ENCODE measurements around the gene SMARCB1. TPM values are rescaled to one million over a fixed set of nuclear protein-coding genes. Genes with fewer than 3 reads are reported as not detected.

The SMARCB1 gene
- total and polyA plus RNA-seq, 4 donors: 24.2 to 53.5 (median 40.0) TPM

- no peaks in the 10 kb centered on the region for H3K9me3 ChIP-seq (ENCODE audit: control insufficient read depth, low read length)
- DNase-seq (peak in 1 of 2 donors; percentile 10), ATAC-seq (ENCODE audit: low FRiP score) (no peak)
- peaks cover 4 to 21% of the 10 kb centered on the region in 2 donors for H3K36me3 ChIP-seq (ENCODE audit: control insufficient read depth in 1 of 2, insufficient read depth in 2 of 2, low read length in 1 of 2)
- no peaks in the 10 kb centered on the region for H3K27me3 ChIP-seq (ENCODE audit: control insufficient read depth in 1 of 2, insufficient read depth in 2 of 2, low read length in 1 of 2)
- H3K4me3 ChIP-seq (ENCODE audit: low read length in 2 of 2): no peak overlapping the region
- H3K4me1 ChIP-seq (ENCODE audit: control insufficient read depth in 1 of 2, insufficient read depth in 2 of 2, low read length in 2 of 2): no peaks in the 10 kb centered on the region
- intact Hi-C loops (cut with DNase I): no loop called here
- WGBS, 2 donors: 84 to 92% methylated on average over 8 of the region's 8 CpGs
- no peak overlapping the region for H3K27ac ChIP-seq (ENCODE audit: low read depth in 1 of 2, low read length in 2 of 2)
Measured at GRCh38 chr22:23801886-23802377, 15.2 kb downstream of the SMARCB1 start.

GRCh38 chr22:23803001-23803819 lies 16.4 kb downstream of the SMARCB1 start:
- H3K4me3 ChIP-seq (ENCODE audit: low read length in 2 of 2): no peak overlapping the region
- no peaks in the 10 kb centered on the region for H3K9me3 ChIP-seq (ENCODE audit: control insufficient read depth, low read length)
- H3K36me3 ChIP-seq (ENCODE audit: control insufficient read depth in 1 of 2, insufficient read depth in 2 of 2, low read length in 1 of 2): peaks cover 4 to 23% of the 10 kb centered on the region in 2 donors
- intact Hi-C loops (cut with DNase I): no loop called here
- no peaks in the 10 kb centered on the region for H3K27me3 ChIP-seq (ENCODE audit: control insufficient read depth in 1 of 2, insufficient read depth in 2 of 2, low read length in 1 of 2)
- ATAC-seq (ENCODE audit: low FRiP score): no peak
- H3K27ac ChIP-seq (ENCODE audit: low read depth in 1 of 2, low read length in 2 of 2): no peak overlapping the region
- peak in 1 of 2 donors; percentile 17 for DNase-seq
- WGBS, 2 donors: 77 to 80% methylated on average over 21 of the region's 21 CpGs
- H3K4me1 ChIP-seq (ENCODE audit: control insufficient read depth in 1 of 2, insufficient read depth in 2 of 2, low read length in 2 of 2): no peaks in the 10 kb centered on the region

GRCh38 chr22:23804781-23805291 lies 18.1 kb downstream of the SMARCB1 start:
- intact Hi-C loops (cut with DNase I): no loop called here
- Histone ChIP-seq H3K27me3 (ENCODE audit: control insufficient read depth in 1 of 2, insufficient read depth in 2 of 2, low read length in 1 of 2) (no peaks in the 10 kb centered on the region), H3K4me3 (ENCODE audit: low read length in 2 of 2) (no peak overlapping the region), H3K27ac (ENCODE audit: low read depth in 1 of 2, low read length in 2 of 2) (no peak overlapping the region), H3K4me1 (ENCODE audit: control insufficient read depth in 1 of 2, insufficient read depth in 2 of 2, low read length in 2 of 2) (no peaks in the 10 kb centered on the region), H3K36me3 (ENCODE audit: control insufficient read depth in 1 of 2, insufficient read depth in 2 of 2, low read length in 1 of 2) (peaks cover 4 to 23% of the 10 kb centered on the region in 2 donors), H3K9me3 (ENCODE audit: control insufficient read depth, low read length) (no peaks in the 10 kb centered on the region)
- DNase-seq (peak; percentile 35 to 61), ATAC-seq (ENCODE audit: low FRiP score) (no peak)
- 77 to 83% methylated on average over 12 of the region's 12 CpGs for WGBS, 2 donors

- intact Hi-C loops (cut with DNase I): no loop called here
- H3K27me3 ChIP-seq (ENCODE audit: control insufficient read depth in 1 of 2, insufficient read depth in 2 of 2, low read length in 1 of 2): no peaks in the 10 kb centered on the region
Measured at GRCh38 chr22:23806837-23807236, 20.1 kb downstream of the SMARCB1 start.

DNA sequence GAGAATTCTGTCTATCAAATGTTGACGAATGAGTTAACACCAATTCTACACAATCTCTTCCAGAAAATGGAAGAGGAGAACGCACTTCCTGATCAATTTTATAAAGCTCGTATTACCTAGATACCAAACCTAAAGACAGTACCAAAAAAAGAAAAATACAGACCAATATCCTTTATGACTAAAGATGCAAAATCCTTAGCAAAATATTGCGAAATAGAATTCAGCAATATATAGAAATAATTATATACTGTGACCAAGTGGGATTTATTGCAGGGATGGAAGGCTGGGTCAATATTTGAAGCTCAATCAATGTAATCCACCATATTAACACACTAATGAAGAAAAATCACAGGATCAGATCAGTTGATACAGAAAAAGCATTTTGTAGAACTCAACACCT lies 25.6 kb downstream of the SMARCB1 start:
- Histone ChIP-seq H3K4me3 (ENCODE audit: low read length in 2 of 2) (no peak overlapping the region), H3K27me3 (ENCODE audit: control insufficient read depth in 1 of 2, insufficient read depth in 2 of 2, low read length in 1 of 2) (no peaks in the 10 kb centered on the region), H3K27ac (ENCODE audit: low read depth in 1 of 2, low read length in 2 of 2) (no peak overlapping the region), H3K4me1 (ENCODE audit: control insufficient read depth in 1 of 2, insufficient read depth in 2 of 2, low read length in 2 of 2) (no peaks in the 10 kb centered on the region), H3K9me3 (ENCODE audit: control insufficient read depth, low read length) (no peaks in the 10 kb centered on the region), H3K36me3 (ENCODE audit: control insufficient read depth in 1 of 2, insufficient read depth in 2 of 2, low read length in 1 of 2) (peaks cover 0 to 3% of the 10 kb centered on the region in 2 donors)
- 94 to 95% methylated on average over 4 of the region's 4 CpGs for WGBS, 2 donors
- intact Hi-C loops (cut with DNase I): no loop called here
- ATAC-seq (ENCODE audit: low FRiP score) (no peak), DNase-seq (no peak)

More at GRCh38 chr22:23806837-23807236, 20.1 kb downstream of the SMARCB1 start:
- no peaks in the 10 kb centered on the region for H3K4me1 ChIP-seq (ENCODE audit: control insufficient read depth in 1 of 2, insufficient read depth in 2 of 2, low read length in 2 of 2)
- no peaks in the 10 kb centered on the region for H3K9me3 ChIP-seq (ENCODE audit: control insufficient read depth, low read length)
- 86 to 92% methylated on average over 1 of the region's 1 CpG for WGBS, 2 donors
- H3K27ac ChIP-seq (ENCODE audit: low read depth in 1 of 2, low read length in 2 of 2): no peak overlapping the region
- no peak for DNase-seq
- no peak overlapping the region for H3K4me3 ChIP-seq (ENCODE audit: low read length in 2 of 2)
- peaks cover 4 to 16% of the 10 kb centered on the region in 2 donors for H3K36me3 ChIP-seq (ENCODE audit: control insufficient read depth in 1 of 2, insufficient read depth in 2 of 2, low read length in 1 of 2)
- ATAC-seq (ENCODE audit: low FRiP score): no peak

DNA sequence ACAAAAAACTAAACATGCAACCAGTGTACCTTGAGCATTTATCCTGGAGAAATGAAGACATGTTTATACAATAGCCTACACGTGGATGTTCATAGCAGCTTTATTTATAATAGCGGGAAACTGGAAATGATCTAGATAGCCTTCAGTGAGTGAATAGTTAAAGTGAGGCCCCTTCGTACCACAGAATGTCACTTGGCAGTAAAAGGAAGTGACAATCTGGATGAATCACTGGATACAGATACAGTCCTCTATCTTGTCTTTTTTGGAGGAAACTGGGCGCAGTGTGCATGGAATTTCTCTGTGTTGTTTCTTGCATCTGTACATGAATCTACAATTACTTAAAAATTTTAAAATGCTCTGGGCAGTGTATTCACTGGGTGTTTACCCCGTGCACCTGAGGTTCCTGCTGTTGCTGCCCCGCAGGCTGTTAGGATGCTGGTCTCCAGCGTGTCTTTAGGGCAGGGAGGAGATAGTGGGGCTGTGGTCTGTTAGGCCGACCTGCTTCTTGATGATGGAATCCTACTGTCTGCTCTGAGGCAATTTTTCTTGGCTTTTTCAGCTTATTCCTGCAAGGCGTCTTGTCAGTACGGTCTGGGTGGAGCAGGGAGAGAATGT lies 28.9 kb downstream of the SMARCB1 start:
- Histone ChIP-seq H3K4me1 (ENCODE audit: control insufficient read depth in 1 of 2, insufficient read depth in 2 of 2, low read length in 2 of 2) (no peaks in the 10 kb centered on the region), H3K27me3 (ENCODE audit: control insufficient read depth in 1 of 2, insufficient read depth in 2 of 2, low read length in 1 of 2) (no peaks in the 10 kb centered on the region), H3K4me3 (ENCODE audit: low read length in 2 of 2) (no peak overlapping the region), H3K27ac (ENCODE audit: low read depth in 1 of 2, low read length in 2 of 2) (no peak overlapping the region), H3K36me3 (ENCODE audit: control insufficient read depth in 1 of 2, insufficient read depth in 2 of 2, low read length in 1 of 2) (peaks cover 0 to 3% of the 10 kb centered on the region in 2 donors), H3K9me3 (ENCODE audit: control insufficient read depth, low read length) (no peaks in the 10 kb centered on the region)
- intact Hi-C loops (cut with DNase I): no loop called here
- peak in 1 of 2 donors; percentile 16 for DNase-seq
- ATAC-seq (ENCODE audit: low FRiP score): no peak
- WGBS, 2 donors: 75 to 78% methylated on average over 10 of the region's 10 CpGs

GRCh38 chr22:23816156-23816976 lies 29.6 kb downstream of the SMARCB1 start:
- WGBS, 2 donors: 82 to 86% methylated on average over 18 of the region's 18 CpGs
- H3K36me3 ChIP-seq (ENCODE audit: control insufficient read depth in 1 of 2, insufficient read depth in 2 of 2, low read length in 1 of 2): peaks cover 0 to 3% of the 10 kb centered on the region in 2 donors
- H3K27ac ChIP-seq (ENCODE audit: low read depth in 1 of 2, low read length in 2 of 2): no peak overlapping the region
- DNase-seq (peak in 1 of 2 donors; percentile 23), ATAC-seq (ENCODE audit: low FRiP score) (no peak)
- intact Hi-C loops (cut with DNase I): no loop called here
- H3K9me3 ChIP-seq (ENCODE audit: control insufficient read depth, low read length): no peaks in the 10 kb centered on the region
- no peaks in the 10 kb centered on the region for H3K27me3 ChIP-seq (ENCODE audit: control insufficient read depth in 1 of 2, insufficient read depth in 2 of 2, low read length in 1 of 2)
- H3K4me3 ChIP-seq (ENCODE audit: low read length in 2 of 2): no peak overlapping the region
- no peaks in the 10 kb centered on the region for H3K4me1 ChIP-seq (ENCODE audit: control insufficient read depth in 1 of 2, insufficient read depth in 2 of 2, low read length in 2 of 2)

DNA sequence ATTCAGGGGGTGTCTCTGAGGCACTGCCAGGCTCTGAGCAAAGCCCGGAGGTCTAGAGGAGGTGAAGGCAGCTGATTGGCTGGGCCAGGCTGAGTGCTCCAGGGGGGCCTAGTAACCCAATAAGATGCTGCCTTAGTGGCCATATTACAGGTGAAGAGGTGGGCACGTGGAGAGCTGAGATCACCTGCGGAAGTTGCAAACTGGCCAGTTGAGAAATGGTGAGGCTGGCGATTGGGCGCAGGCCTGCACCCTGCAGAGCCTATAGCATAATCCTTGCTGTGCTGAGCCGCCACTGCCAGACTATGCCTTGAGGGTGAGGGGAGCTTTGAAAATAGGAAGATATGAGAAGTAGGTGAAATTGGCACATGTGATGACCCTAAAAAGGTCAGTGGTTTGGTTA lies 30.4 kb downstream of the SMARCB1 start:
- peaks cover 0 to 3% of the 10 kb centered on the region in 2 donors for H3K36me3 ChIP-seq (ENCODE audit: control insufficient read depth in 1 of 2, insufficient read depth in 2 of 2, low read length in 1 of 2)
- DNase-seq (peak in 1 of 2 donors; percentile 17), ATAC-seq (ENCODE audit: low FRiP score) (no peak)
- no peaks in the 10 kb centered on the region for H3K27me3 ChIP-seq (ENCODE audit: control insufficient read depth in 1 of 2, insufficient read depth in 2 of 2, low read length in 1 of 2)
- no peaks in the 10 kb centered on the region for H3K4me1 ChIP-seq (ENCODE audit: control insufficient read depth in 1 of 2, insufficient read depth in 2 of 2, low read length in 2 of 2)
- 87 to 97% methylated on average over 6 of the region's 6 CpGs for WGBS, 2 donors
- no peaks in the 10 kb centered on the region for H3K9me3 ChIP-seq (ENCODE audit: control insufficient read depth, low read length)
- intact Hi-C loops (cut with DNase I): no loop called here
- H3K27ac ChIP-seq (ENCODE audit: low read depth in 1 of 2, low read length in 2 of 2): no peak overlapping the region
- no peak overlapping the region for H3K4me3 ChIP-seq (ENCODE audit: low read length in 2 of 2)

Measured in aorta (tissue), 5 donors.